GM18861 (cell line): ENCODE measurements around the gene ISG15.
A peak's percentile ranks its signal among the peaks of the same experiment; 100 is the strongest.

Source experiments
- ATAC-seq: cut with Tn5 transposase; IDR thresholded peaks from one replicate; pipeline ENCODE4 v1.9.1; 2021; ENCODE audit not compliant: unreplicated experiment

Gene ISG15

GRCh38 chr1:1013105-1013921 is at the start of gene ISG15:
Gene ISG15 (plus strand): TSS chr1:1013497. CDS start chr1:1013574, 77 bp downstream.
- peak; percentile 77 for ATAC-seq

GRCh38 chr1:963746-964525 is 49.4 kb upstream of the ISG15 start:
- ATAC-seq: no peak

GRCh38 chr1:964691-965525 is 48.4 kb upstream of the ISG15 start:
- no peak for ATAC-seq

GRCh38 chr1:965526-966134 is 47.7 kb upstream of the ISG15 start:
- ATAC-seq: no peak

GRCh38 chr1:966135-966703 is 47.1 kb upstream of the ISG15 start, which contains the start of gene PLEKHN1:
Gene PLEKHN1 (plus strand): TSS chr1:966482. CDS start chr1:966532, 50 bp downstream.
- no peak for ATAC-seq

GRCh38 chr1:966704-967300 is 46.5 kb upstream of the ISG15 start:
- ATAC-seq: no peak

GRCh38 chr1:967466-968343 is 45.6 kb upstream of the ISG15 start:
- no peak for ATAC-seq

- no peak for ATAC-seq
Measured at GRCh38 chr1:969260-969855, 43.9 kb upstream of the ISG15 start.

GRCh38 chr1:970242-970972 is 42.9 kb upstream of the ISG15 start:
- no peak for ATAC-seq

GRCh38 chr1:970973-971730 is 42.1 kb upstream of the ISG15 start:
- no peak for ATAC-seq

GRCh38 chr1:971751-972506 is 41.4 kb upstream of the ISG15 start:
- no peak for ATAC-seq

GRCh38 chr1:972726-973458 is 40.4 kb upstream of the ISG15 start:
- no peak for ATAC-seq

- no peak for ATAC-seq
Measured at GRCh38 chr1:973459-974292, 39.6 kb upstream of the ISG15 start.

- no peak for ATAC-seq
Measured at GRCh38 chr1:974293-974640, 39.0 kb upstream of the ISG15 start.

- ATAC-seq: no peak
Measured at GRCh38 chr1:974687-975328, 38.5 kb upstream of the ISG15 start.
